Measurements from ENCODE around the gene COQ6.
"Not testable (repeated sequence)": the region's sequence is repeated elsewhere in the genome, so short reads cannot be mapped to it uniquely, and the experiment has no call there.

The COQ6 gene

DNA sequence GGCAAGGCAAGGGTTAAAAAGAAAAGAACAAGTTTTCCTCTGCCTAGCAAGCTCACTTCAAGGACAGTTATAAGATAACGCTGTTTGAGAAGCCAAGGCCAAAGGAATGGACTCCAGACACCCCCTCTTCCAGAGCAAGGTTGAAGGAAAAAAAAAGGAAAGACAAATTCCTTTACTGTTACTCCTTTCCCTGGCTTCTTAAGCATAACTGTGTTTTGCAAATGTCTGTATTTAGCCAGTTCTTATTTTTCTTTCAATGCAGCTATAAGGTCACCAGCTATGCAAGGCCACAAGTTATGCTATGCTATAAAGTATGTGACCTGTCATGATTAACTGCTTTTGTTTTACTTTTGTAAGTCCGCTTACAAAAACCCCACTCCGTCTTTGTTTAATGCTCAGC is 36.8 kb upstream of the COQ6 start:
- H3K36me3 ChIP-seq (ENCODE audit: control insufficient read depth, low read length), result peaks cover 80% of the 10 kb centered on the region
- peaks cover 13% of the 10 kb centered on the region for H3K79me2 ChIP-seq (ENCODE audit: control insufficient read depth, low read length)
- H3K27ac ChIP-seq (ENCODE audit: low read depth, low read length), result no peak overlapping the region

DNA sequence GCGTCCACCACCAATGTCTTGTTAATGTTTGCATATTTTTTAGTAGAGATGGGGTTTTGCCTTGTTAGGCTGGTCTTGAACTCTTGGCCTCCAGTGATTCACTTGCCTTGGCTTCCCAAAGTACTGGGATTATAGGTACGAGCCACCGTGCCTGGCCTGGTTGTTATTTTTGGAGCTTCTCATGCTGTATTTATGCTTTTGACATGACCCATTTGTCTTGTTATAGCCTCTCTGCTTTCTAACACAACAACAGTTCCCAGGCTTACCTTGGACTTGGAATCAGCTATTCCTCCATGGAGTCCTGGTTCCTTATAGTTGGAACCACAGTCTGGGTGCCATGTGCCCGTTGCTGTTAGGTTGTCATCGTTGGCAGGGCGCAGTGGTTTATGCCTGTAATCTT is 33.8 kb upstream of the COQ6 start:
- Histone ChIP-seq H3K27ac (ENCODE audit: low read depth, low read length) (no peak overlapping the region), H3K79me2 (ENCODE audit: control insufficient read depth, low read length) (peaks cover 13% of the 10 kb centered on the region), H3K4me2 (ENCODE audit: low read length) (no peak overlapping the region), H4K20me1 (ENCODE audit: control insufficient read depth, insufficient read depth, low read depth, low read length) (no peaks in the 10 kb centered on the region), H3K9me2 (replicated peaks; ENCODE audit: control insufficient read depth, low read length) (no peaks in the 10 kb centered on the region), H3K36me3 (ENCODE audit: control insufficient read depth, low read length) (peaks cover 77% of the 10 kb centered on the region), H3F3A (ENCODE audit: control insufficient read depth, insufficient read depth) (peaks cover 1% of the 10 kb centered on the region; the same call in 1 of the 2 replicates), H3K9me3 (ENCODE audit: control insufficient read depth, insufficient read depth, low read length) (no peaks in the 10 kb centered on the region), H3K4me1 (ENCODE audit: control insufficient read depth, low read length) (no peaks in the 10 kb centered on the region), H3K27me3 (ENCODE audit: control insufficient read depth, low read length) (no peaks in the 10 kb centered on the region), H3K4me3 (ENCODE audit: low read length) (no peak overlapping the region)
- TF ChIP-seq EZH2phosphoT487 (IDR thresholded peaks at IDR 0.05; ENCODE audit: borderline replicate concordance, low read length), result no peak
- TF ChIP-seq CTCF (IDR thresholded peaks at IDR 0.05; ENCODE audit: low read depth, low read length, poor library complexity, severe bottlenecking), result no peak

More for the DNA sequence above, 36.8 kb upstream of the COQ6 start:
- Histone ChIP-seq H3K27me3 (ENCODE audit: control insufficient read depth, low read length) (no peaks in the 10 kb centered on the region), H3K9me3 (ENCODE audit: control insufficient read depth, insufficient read depth, low read length) (no peaks in the 10 kb centered on the region), H3K4me2 (ENCODE audit: low read length) (no peak overlapping the region), H3F3A (ENCODE audit: control insufficient read depth, insufficient read depth) (peaks cover 5% of the 10 kb centered on the region; the same call in 1 of the 2 replicates), H3K4me1 (ENCODE audit: control insufficient read depth, low read length) (no peaks in the 10 kb centered on the region), H3K9me2 (replicated peaks; ENCODE audit: control insufficient read depth, low read length) (no peaks in the 10 kb centered on the region), H4K20me1 (ENCODE audit: control insufficient read depth, insufficient read depth, low read depth, low read length) (no peaks in the 10 kb centered on the region), H3K4me3 (ENCODE audit: low read length) (no peak overlapping the region)
- TF ChIP-seq CTCF (IDR thresholded peaks at IDR 0.05; ENCODE audit: low read depth, low read length, poor library complexity, severe bottlenecking), result no peak
- TF ChIP-seq EZH2phosphoT487 (IDR thresholded peaks at IDR 0.05; ENCODE audit: borderline replicate concordance, low read length), result no peak

DNA sequence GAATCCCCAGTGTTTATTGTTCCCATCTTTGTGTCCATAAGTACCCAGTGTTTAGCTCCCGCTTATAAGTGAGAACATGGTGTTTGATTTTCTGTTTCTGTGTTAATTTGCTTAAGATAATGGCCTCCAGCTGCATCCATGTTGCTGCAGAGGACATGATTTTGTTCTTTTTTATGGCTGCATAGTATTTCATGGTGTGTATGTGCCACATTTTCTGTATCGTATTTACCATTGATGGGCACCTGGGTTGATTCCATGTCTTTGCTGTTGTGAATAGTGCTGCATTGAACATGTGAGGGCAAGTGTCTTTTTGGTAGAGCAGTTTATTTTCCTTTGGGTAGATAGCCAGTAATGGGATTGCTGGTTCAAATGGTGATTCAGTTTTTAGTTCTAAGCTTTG is 30.6 kb upstream of the COQ6 start:
- peaks cover 79% of the 10 kb centered on the region for H3K36me3 ChIP-seq (ENCODE audit: control insufficient read depth, low read length)
- H3K4me3 ChIP-seq (ENCODE audit: low read length); H3K4me1 ChIP-seq (ENCODE audit: control insufficient read depth, low read length); H3F3A ChIP-seq (ENCODE audit: control insufficient read depth, insufficient read depth); H3K27ac ChIP-seq (ENCODE audit: low read depth, low read length); H3K27me3 ChIP-seq (ENCODE audit: control insufficient read depth, low read length); H3K9me2 ChIP-seq (replicated peaks; ENCODE audit: control insufficient read depth, low read length); H3K9me3 ChIP-seq (ENCODE audit: control insufficient read depth, insufficient read depth, low read length); H3K4me2 ChIP-seq (ENCODE audit: low read length); H4K20me1 ChIP-seq (ENCODE audit: control insufficient read depth, insufficient read depth, low read depth, low read length): not testable (repeated sequence)
- peaks cover 11% of the 10 kb centered on the region for H3K79me2 ChIP-seq (ENCODE audit: control insufficient read depth, low read length)

- H3K4me3 ChIP-seq (ENCODE audit: low read length), result no peak overlapping the region
- H3K4me1 ChIP-seq (ENCODE audit: control insufficient read depth, low read length), result no peaks in the 10 kb centered on the region
- no peaks in the 10 kb centered on the region for H3F3A ChIP-seq (ENCODE audit: control insufficient read depth, insufficient read depth)
- no peaks in the 10 kb centered on the region for H3K9me2 ChIP-seq (replicated peaks; ENCODE audit: control insufficient read depth, low read length)
- no peaks in the 10 kb centered on the region for H3K79me2 ChIP-seq (ENCODE audit: control insufficient read depth, low read length)
- no peaks in the 10 kb centered on the region for H3K27me3 ChIP-seq (ENCODE audit: control insufficient read depth, low read length)
- no peaks in the 10 kb centered on the region for H3K9me3 ChIP-seq (ENCODE audit: control insufficient read depth, insufficient read depth, low read length)
- H4K20me1 ChIP-seq (ENCODE audit: control insufficient read depth, insufficient read depth, low read depth, low read length), result no peaks in the 10 kb centered on the region
- TF ChIP-seq CTCF (IDR thresholded peaks at IDR 0.05; ENCODE audit: low read depth, low read length, poor library complexity, severe bottlenecking) (no peak), EZH2phosphoT487 (IDR thresholded peaks at IDR 0.05; ENCODE audit: borderline replicate concordance, low read length) (no peak)
- H3K27ac ChIP-seq (ENCODE audit: low read depth, low read length), result no peak overlapping the region
- H3K4me2 ChIP-seq (ENCODE audit: low read length), result no peak overlapping the region
- peaks cover 88% of the 10 kb centered on the region for H3K36me3 ChIP-seq (ENCODE audit: control insufficient read depth, low read length)
These were observed 25.8 kb upstream of the COQ6 start for GRCh38 chr14:73924337-73924736.
